Measurements from ENCODE around the gene GAS6.

Gene GAS6

GRCh38 chr13:113819731-113820715 is 43.9 kb downstream of the GAS6 start:
- Histone ChIP-seq H3K18ac (ENCODE audit: low read length) (no peak overlapping the region), H3K23ac (ENCODE audit: low read length) (no peak overlapping the region), H3K4ac (ENCODE audit: low read depth, low read length) (no peak overlapping the region), H3K4me1 (ENCODE audit: control insufficient read depth in 1 of 2, insufficient read depth in 2 of 2, low read length in 2 of 2) (peaks cover 15 to 17% of the 10 kb centered on the region in 2 experiments), H2BK120ac (ENCODE audit: insufficient read depth, low read length, poor library complexity) (peak overlapping the region; percentile 73), H3K9ac (ENCODE audit: low read length) (no peak overlapping the region), H3K9me3 (ENCODE audit: insufficient read depth, low read depth, low read length) (peaks cover 2% of the 10 kb centered on the region), H4K12ac (ENCODE audit: low read depth, low read length) (peak overlapping the region; percentile 19), H3K14ac (ENCODE audit: low read length) (peak overlapping the region; percentile 78), H4K91ac (ENCODE audit: low read depth, low read length) (peak overlapping the region; percentile 95), H3K27ac (ENCODE audit: low read depth, low read length) (no peak overlapping the region), H2BK12ac (ENCODE audit: low read length) (peak overlapping the region; percentile 88), H3K79me2 (ENCODE audit: control insufficient read depth, insufficient read depth, low read length, poor library complexity) (no peaks in the 10 kb centered on the region), H3K27me3 (ENCODE audit: insufficient read depth, low read length) (no peaks in the 10 kb centered on the region), H3K4me2 (ENCODE audit: low read length) (no peak overlapping the region), H3K36me3 (ENCODE audit: control insufficient read depth in 1 of 2, insufficient read depth in 2 of 2, low read length in 2 of 2) (peaks cover 0 to 5% of the 10 kb centered on the region in 2 experiments), H3K79me1 (ENCODE audit: low read length) (peaks cover 19% of the 10 kb centered on the region), H2BK5ac (ENCODE audit: low read depth, low read length, poor library complexity) (no peak overlapping the region), H3K4me3 (ENCODE audit: low read depth, low read length) (no peak overlapping the region), H2AK5ac (ENCODE audit: low read length) (peak overlapping the region; percentile 23), H4K8ac (ENCODE audit: low read depth, low read length) (no peak overlapping the region), H2AFZ (ENCODE audit: insufficient read depth, low read length, poor library complexity) (no peak overlapping the region)
- WGBS (ENCODE audit: extremely low coverage, insufficient coverage, insufficient read length): no CpG with 5 or more reads among the region's 52 CpGs
- no peak for DNase-seq

DNA sequence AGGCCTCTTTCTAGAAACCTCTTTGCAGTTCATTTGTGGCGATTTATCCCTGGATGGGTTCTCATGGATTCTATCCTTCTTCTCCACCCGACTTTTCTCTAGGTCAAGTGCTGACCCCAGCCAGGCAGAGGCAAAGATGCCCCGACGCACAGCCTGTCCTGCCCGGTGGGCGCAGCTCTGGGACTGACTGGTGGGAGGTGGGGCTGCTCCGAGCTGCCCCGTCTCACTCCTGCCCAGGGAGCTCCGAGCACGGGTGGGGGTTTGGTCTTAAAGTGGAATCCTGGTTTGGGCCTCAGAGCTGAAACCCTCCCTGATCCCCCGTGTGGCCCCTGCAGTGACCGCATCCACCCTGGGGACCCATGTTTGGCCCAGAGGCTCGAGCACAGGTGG is 44.5 kb downstream of the GAS6 start:
- H3K27me3 ChIP-seq (ENCODE audit: insufficient read depth, low read length): no peaks in the 10 kb centered on the region
- no peak overlapping the region for H4K8ac ChIP-seq (ENCODE audit: low read depth, low read length)
- no peak overlapping the region for H3K4me3 ChIP-seq (ENCODE audit: low read depth, low read length)
- H3K23ac ChIP-seq (ENCODE audit: low read length): no peak overlapping the region
- peaks cover 2% of the 10 kb centered on the region for H3K9me3 ChIP-seq (ENCODE audit: insufficient read depth, low read depth, low read length)
- H2BK5ac ChIP-seq (ENCODE audit: low read depth, low read length, poor library complexity): no peak overlapping the region
- no peak overlapping the region for H3K27ac ChIP-seq (ENCODE audit: low read depth, low read length)
- no peak overlapping the region for H3K18ac ChIP-seq (ENCODE audit: low read length)
- no CpG with 5 or more reads among the region's 13 CpGs for WGBS (ENCODE audit: extremely low coverage, insufficient coverage, insufficient read length)
- H3K36me3 ChIP-seq (ENCODE audit: control insufficient read depth in 1 of 2, insufficient read depth in 2 of 2, low read length in 2 of 2): peaks cover 0 to 5% of the 10 kb centered on the region in 2 experiments
- H3K4me1 ChIP-seq (ENCODE audit: control insufficient read depth in 1 of 2, insufficient read depth in 2 of 2, low read length in 2 of 2): peaks cover 15 to 17% of the 10 kb centered on the region in 2 experiments
- H2AK5ac ChIP-seq (ENCODE audit: low read length): no peak overlapping the region
- H3K9ac ChIP-seq (ENCODE audit: low read length): no peak overlapping the region
- no peak overlapping the region for H2BK120ac ChIP-seq (ENCODE audit: insufficient read depth, low read length, poor library complexity)
- no peak overlapping the region for H4K12ac ChIP-seq (ENCODE audit: low read depth, low read length)
- no peaks in the 10 kb centered on the region for H3K79me2 ChIP-seq (ENCODE audit: control insufficient read depth, insufficient read depth, low read length, poor library complexity)
- no peak overlapping the region for H3K4me2 ChIP-seq (ENCODE audit: low read length)
- H3K79me1 ChIP-seq (ENCODE audit: low read length): peaks cover 19% of the 10 kb centered on the region
- peak overlapping the region; percentile 65 for H4K91ac ChIP-seq (ENCODE audit: low read depth, low read length)
- H3K14ac ChIP-seq (ENCODE audit: low read length): no peak overlapping the region
- H3K4ac ChIP-seq (ENCODE audit: low read depth, low read length): no peak overlapping the region
- no peak overlapping the region for H2AFZ ChIP-seq (ENCODE audit: insufficient read depth, low read length, poor library complexity)
- H2BK12ac ChIP-seq (ENCODE audit: low read length): peak overlapping the region; percentile 44
- no peak for DNase-seq

DNA sequence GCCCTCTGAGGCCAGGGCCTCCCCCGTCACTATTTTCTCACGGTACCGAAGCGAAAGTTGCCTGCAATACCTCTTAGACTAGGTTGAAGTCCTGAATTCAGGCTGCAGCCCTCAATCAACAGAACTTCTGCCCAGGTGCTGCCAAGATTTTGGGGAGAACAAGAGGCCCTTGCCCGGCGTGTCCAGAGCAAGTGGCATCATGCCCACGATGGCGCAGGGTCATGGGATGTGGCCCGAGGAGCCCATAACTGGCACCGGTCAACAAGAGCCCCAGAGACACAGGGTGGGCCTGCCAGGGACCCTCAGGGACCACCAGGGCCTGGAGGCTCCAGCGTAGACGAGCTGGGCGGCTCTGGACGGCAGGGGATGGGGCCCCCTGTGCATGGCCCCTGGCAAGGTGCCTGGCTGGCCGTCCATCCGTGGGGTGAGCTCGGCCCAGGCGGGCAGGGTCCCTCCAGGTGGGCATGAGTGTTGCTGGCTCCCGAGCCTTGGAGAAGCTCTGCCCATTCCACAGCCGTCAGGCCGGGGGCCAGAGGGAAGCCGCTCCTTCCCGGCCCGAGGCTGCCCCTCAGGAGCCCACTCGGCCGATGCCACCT is 45.1 kb downstream of the GAS6 start:
- Histone ChIP-seq H4K91ac (ENCODE audit: low read depth, low read length) (peak overlapping the region; percentile 47), H2AK5ac (ENCODE audit: low read length) (no peak overlapping the region), H3K14ac (ENCODE audit: low read length) (no peak overlapping the region), H4K12ac (ENCODE audit: low read depth, low read length) (no peak overlapping the region), H2BK120ac (ENCODE audit: insufficient read depth, low read length, poor library complexity) (no peak overlapping the region), H3K27me3 (ENCODE audit: insufficient read depth, low read length) (no peaks in the 10 kb centered on the region), H3K4me2 (ENCODE audit: low read length) (no peak overlapping the region), H3K4ac (ENCODE audit: low read depth, low read length) (no peak overlapping the region), H3K4me1 (ENCODE audit: control insufficient read depth in 1 of 2, insufficient read depth in 2 of 2, low read length in 2 of 2) (peaks cover 15 to 20% of the 10 kb centered on the region in 2 experiments), H3K79me1 (ENCODE audit: low read length) (peaks cover 19% of the 10 kb centered on the region), H2BK12ac (ENCODE audit: low read length) (no peak overlapping the region), H3K9me3 (ENCODE audit: insufficient read depth, low read depth, low read length) (peaks cover 2% of the 10 kb centered on the region), H3K9ac (ENCODE audit: low read length) (no peak overlapping the region), H2AFZ (ENCODE audit: insufficient read depth, low read length, poor library complexity) (no peak overlapping the region), H3K23ac (ENCODE audit: low read length) (no peak overlapping the region), H3K27ac (ENCODE audit: low read depth, low read length) (no peak overlapping the region), H3K18ac (ENCODE audit: low read length) (no peak overlapping the region), H3K4me3 (ENCODE audit: low read depth, low read length) (no peak overlapping the region), H4K8ac (ENCODE audit: low read depth, low read length) (no peak overlapping the region), H3K79me2 (ENCODE audit: control insufficient read depth, insufficient read depth, low read length, poor library complexity) (no peaks in the 10 kb centered on the region), H3K36me3 (ENCODE audit: control insufficient read depth in 1 of 2, insufficient read depth in 2 of 2, low read length in 2 of 2) (peaks cover 0 to 5% of the 10 kb centered on the region in 2 experiments), H2BK5ac (ENCODE audit: low read depth, low read length, poor library complexity) (no peak overlapping the region)
- DNase-seq: no peak
- no CpG with 5 or more reads among the region's 26 CpGs for WGBS (ENCODE audit: extremely low coverage, insufficient coverage, insufficient read length)

DNA sequence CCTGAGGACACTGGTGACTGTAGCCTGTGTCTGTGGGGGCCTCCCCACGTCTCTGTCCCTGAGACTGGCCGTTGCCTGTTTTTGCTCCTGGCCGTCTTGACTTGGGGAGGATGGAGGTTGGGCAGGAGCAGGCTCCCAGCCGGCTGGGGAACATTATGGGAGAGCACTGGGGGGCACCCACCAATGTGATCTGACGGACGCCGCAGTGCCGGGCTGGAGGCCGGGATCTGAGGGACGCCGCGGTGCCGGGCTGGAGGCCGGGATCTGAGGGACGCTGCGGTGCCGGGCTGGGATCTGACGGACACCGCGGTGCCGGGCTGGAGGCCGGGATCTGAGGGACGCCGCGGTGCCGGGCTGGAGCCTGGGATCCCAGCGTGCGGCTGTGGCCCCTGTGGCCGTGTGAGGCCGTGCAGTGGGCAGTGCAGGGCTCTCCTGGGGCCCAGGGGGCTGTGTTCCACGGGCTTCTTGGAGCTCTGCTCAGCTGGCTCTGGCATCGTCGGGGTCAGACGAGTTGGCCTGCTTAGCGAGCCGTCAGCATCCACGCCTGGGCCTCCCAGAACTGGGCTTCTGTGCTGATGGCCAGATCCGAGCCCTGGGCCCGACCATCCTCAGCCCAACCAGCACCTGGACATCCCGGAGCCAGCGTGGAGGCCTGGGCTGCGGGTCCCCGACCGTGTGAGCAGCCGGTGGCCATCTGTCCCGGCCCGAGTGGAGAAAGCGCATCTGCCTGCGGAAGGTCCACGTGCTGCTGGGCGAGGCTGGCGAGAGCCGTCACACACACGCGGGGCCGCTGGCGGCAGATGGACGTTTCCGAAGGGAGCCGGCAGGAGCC is 45.8 kb downstream of the GAS6 start:
- WGBS (ENCODE audit: extremely low coverage, insufficient coverage, insufficient read length): no CpG with 5 or more reads among the region's 60 CpGs
- H3K4ac ChIP-seq (ENCODE audit: low read depth, low read length): no peak overlapping the region
- H3K14ac ChIP-seq (ENCODE audit: low read length): peak overlapping the region; percentile 15
- H2BK120ac ChIP-seq (ENCODE audit: insufficient read depth, low read length, poor library complexity): peak overlapping the region; percentile 10
- H3K79me1 ChIP-seq (ENCODE audit: low read length): peaks cover 19% of the 10 kb centered on the region
- H3K36me3 ChIP-seq (ENCODE audit: control insufficient read depth in 1 of 2, insufficient read depth in 2 of 2, low read length in 2 of 2): peaks cover 0 to 5% of the 10 kb centered on the region in 2 experiments
- H3K27me3 ChIP-seq (ENCODE audit: insufficient read depth, low read length): no peaks in the 10 kb centered on the region
- no peak overlapping the region for H3K4me3 ChIP-seq (ENCODE audit: low read depth, low read length)
- no peak overlapping the region for H4K8ac ChIP-seq (ENCODE audit: low read depth, low read length)
- H3K9ac ChIP-seq (ENCODE audit: low read length): no peak overlapping the region
- H4K91ac ChIP-seq (ENCODE audit: low read depth, low read length): peak overlapping the region; percentile 47
- peaks cover 15 to 20% of the 10 kb centered on the region in 2 experiments for H3K4me1 ChIP-seq (ENCODE audit: control insufficient read depth in 1 of 2, insufficient read depth in 2 of 2, low read length in 2 of 2)
- H3K79me2 ChIP-seq (ENCODE audit: control insufficient read depth, insufficient read depth, low read length, poor library complexity): no peaks in the 10 kb centered on the region
- no peak overlapping the region for H3K18ac ChIP-seq (ENCODE audit: low read length)
- no peak overlapping the region for H2AFZ ChIP-seq (ENCODE audit: insufficient read depth, low read length, poor library complexity)
- no peak overlapping the region for H3K23ac ChIP-seq (ENCODE audit: low read length)
- no peak overlapping the region for H3K4me2 ChIP-seq (ENCODE audit: low read length)
- H2BK5ac ChIP-seq (ENCODE audit: low read depth, low read length, poor library complexity): no peak overlapping the region
- no peak overlapping the region for H3K27ac ChIP-seq (ENCODE audit: low read depth, low read length)
- peaks cover 2% of the 10 kb centered on the region for H3K9me3 ChIP-seq (ENCODE audit: insufficient read depth, low read depth, low read length)
- H2BK12ac ChIP-seq (ENCODE audit: low read length): no peak overlapping the region
- no peak overlapping the region for H4K12ac ChIP-seq (ENCODE audit: low read depth, low read length)
- no peak for DNase-seq
- peak overlapping the region; percentile 27 for H2AK5ac ChIP-seq (ENCODE audit: low read length)

All from trophoblast cell (in vitro differentiated cells and primary cell).